NCI-H774 (cell line): ENCODE data around the gene S1PR4.

Experiments
- DNase-seq: peaks from one replicate; lab custom pipeline; 2025; lab: John Stamatoyannopoulos, UW

S1PR4 gene

DNA sequence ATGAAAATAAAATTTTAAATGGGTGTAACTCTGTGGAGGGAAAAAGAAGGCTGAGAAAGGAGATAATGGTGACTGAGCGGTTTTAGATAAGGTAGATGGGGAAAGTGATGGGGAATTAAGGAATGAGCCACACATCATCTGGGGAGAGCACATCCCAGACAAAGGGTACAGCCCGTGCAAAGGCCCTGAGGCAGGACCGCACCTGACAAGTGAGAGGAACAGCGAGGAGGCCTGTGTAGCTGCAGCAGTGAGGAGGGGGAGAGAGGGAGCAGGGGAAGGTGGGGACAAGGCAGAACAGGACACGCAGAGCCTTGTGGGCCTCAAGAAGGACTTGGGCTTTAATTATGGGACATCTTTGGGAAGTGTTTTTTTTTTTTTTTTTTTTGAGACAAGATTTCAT lies 44.1 kb downstream of the S1PR4 start:
- DNase-seq = no peak

DNA sequence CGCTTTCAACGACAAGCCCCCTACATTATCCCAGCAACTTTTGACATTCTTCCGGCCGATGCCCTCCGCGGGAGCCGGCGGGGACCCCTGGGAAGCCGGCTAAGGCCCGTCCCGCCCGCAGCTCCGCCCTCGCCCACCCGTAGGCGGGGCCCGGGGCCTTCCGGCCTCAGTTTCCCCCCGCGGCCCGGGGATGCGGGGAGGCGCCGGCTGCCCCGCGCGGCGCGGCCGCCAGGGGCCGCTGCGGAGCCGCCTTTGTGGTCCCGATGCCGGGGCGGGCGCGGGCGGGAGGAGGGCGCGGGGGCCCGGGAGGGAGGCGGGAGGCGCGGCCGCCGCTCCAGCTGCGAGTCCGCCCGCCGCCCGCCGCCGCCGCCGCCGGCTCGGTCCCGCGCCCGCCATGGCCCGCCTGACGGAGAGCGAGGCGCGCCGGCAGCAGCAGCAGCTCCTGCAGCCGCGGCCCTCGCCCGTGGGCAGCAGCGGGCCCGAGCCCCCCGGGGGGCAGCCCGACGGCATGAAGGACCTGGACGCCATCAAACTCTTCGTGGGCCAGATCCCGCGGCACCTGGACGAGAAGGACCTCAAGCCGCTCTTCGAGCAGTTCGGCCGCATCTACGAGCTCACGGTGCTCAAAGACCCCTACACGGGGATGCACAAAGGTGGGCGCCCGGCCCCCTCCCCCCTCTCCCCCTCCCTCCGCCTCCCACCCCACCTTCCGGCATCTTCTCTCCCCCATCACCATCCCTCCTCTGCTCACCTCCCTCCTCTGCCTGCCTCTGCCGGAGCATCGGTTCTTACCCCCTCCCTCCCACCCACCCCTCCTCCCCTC lies 46.0 kb downstream of the S1PR4 start, which contains the start of gene CELF5:
Gene CELF5, plus strand, starts transcription at position 316 of the 823 bp plus-strand sequence. Its CDS starts 79 bp downstream, at position 395.
- peak; percentile 54 for DNase-seq

DNA sequence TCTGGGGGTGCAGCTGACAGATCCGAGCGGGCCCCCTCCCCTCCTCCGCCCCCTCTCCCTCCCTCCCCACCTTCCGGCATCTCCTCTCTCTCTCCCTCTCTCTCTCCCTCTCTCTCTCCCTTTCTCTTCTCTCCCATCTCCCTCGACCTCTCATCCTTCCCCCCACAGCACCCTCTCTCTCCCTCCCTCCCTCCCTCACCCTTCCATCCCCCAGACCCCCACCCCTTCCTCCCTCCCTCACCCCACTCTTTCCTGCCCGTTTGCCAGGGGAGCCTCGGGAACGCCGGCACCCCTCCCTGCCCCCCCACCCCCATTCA lies 46.6 kb downstream of the S1PR4 start:
- no peak for DNase-seq

DNA sequence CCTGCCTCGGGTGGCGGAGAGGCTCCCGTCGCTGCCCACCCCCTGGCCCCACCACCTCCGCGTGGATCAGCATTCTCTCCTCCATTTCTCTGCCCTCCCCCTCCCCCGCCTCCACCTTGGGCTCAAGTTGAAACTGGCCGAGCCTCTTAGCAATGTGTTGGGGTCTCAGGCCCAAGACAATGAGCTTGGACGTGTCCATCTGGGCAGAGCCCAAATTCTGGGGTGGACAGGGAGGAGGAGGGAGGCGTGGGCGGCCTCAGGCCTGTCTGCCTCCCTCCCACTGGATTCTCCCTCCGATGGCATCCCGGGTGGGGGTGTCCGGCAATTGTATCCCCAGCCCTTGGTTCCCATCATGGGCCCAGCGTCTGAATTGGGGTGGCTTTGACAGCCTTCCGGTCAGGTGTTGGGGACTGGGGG lies 47.1 kb downstream of the S1PR4 start:
- no peak for DNase-seq

DNA sequence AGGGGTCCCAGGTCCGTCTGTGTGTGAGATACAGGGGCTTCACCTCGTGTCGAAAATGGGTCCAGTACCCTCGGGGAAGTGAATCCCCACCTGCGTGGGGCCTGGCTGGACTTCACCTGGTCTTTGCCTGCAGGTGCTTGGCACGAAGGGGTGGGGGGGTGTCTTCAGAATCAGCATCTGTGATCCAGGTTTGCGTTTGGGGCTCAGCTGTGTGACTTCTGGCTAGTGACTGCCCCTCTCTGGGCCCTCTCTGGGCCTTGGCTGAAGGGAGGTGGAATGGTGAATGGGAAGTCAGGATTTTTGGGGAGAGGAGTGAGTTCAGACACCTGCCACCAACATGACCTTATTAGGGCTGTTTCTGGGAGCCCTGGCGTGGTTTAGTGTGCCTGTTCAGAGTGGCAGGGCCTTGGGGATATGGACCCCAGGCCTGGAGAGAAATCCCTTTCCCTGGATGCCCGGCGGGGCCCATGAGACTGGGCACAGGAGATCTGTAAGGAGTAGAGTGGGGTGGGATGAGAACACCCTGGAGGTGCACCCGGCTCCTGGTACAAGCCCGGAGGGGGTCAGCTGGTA lies 48.6 kb downstream of the S1PR4 start:
- DNase-seq = no peak

DNA sequence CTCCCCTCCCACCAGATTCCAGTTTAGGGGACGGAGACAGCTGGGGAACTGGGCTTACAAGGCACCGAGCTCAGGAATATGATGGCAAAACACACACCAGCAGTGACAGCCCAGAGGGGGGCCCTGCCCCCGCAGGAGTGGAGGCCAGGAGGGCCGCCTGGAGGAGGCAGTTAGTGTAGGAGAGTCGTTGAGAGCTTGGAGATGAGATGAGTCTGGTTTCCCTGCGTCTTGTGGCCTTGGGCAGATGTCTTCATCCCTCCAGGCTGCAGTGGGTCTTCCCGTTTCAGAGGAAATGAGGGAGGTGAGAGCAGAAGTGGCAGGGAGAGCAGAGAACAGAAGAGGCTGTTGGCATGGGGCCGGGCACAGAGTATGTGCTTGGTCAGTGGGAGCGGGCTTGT lies 50.8 kb downstream of the S1PR4 start:
- no peak for DNase-seq
